ENCODE data around the gene DFFB. TPM values are rescaled to one million over a fixed set of nuclear protein-coding genes. Genes with fewer than 3 reads are reported as not detected.

The DFFB gene
- total RNA-seq, 4 donors from 2014 or later: 1.6 to 8.2 (median 3.2) TPM

- no peaks in the 10 kb centered on the region for H3K4me1 ChIP-seq
- no peak overlapping the region for H3K4me3 ChIP-seq
- H3K27me3 ChIP-seq: peaks cover 0 to 38% (median 0%) of the 10 kb centered on the region in 4 donors
- DNase-seq: no peak
- no peaks in the 10 kb centered on the region for H3K9me3 ChIP-seq
- no peaks in the 10 kb centered on the region for H3K36me3 ChIP-seq
- no peak overlapping the region for H3K27ac ChIP-seq
- WGBS, 2 donors: 74 to 79% methylated on average over 10 to 11 of the region's 15 CpGs
- intact Hi-C loops (cut with DNase I): loop anchor here (10.0 kb wide), 1 partner anchor 736 kb away; the partner anchor contains the start of gene AJAP1
- TF ChIP-seq, protein P1, sequence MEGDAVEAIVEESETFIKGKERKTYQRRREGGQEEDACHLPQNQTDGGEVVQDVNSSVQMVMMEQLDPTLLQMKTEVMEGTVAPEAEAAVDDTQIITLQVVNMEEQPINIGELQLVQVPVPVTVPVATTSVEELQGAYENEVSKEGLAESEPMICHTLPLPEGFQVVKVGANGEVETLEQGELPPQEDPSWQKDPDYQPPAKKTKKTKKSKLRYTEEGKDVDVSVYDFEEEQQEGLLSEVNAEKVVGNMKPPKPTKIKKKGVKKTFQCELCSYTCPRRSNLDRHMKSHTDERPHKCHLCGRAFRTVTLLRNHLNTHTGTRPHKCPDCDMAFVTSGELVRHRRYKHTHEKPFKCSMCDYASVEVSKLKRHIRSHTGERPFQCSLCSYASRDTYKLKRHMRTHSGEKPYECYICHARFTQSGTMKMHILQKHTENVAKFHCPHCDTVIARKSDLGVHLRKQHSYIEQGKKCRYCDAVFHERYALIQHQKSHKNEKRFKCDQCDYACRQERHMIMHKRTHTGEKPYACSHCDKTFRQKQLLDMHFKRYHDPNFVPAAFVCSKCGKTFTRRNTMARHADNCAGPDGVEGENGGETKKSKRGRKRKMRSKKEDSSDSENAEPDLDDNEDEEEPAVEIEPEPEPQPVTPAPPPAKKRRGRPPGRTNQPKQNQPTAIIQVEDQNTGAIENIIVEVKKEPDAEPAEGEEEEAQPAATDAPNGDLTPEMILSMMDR (IDR thresholded peaks at IDR 0.05): no peak
- TF ChIP-seq POLR2A (IDR thresholded peaks at IDR 0.05): no peak
These were observed 61.8 kb downstream of the DFFB start for GRCh38 chr1:3918966-3919611.

GRCh38 chr1:3919706-3920105 is 62.4 kb downstream of the DFFB start:
- Histone ChIP-seq H3K36me3 (no peaks in the 10 kb centered on the region), H3K9me3 (no peaks in the 10 kb centered on the region), H3K4me1 (no peaks in the 10 kb centered on the region), H3K27me3 (peaks cover 0 to 44% (median 0%) of the 10 kb centered on the region in 4 donors), H3K4me3 (no peak overlapping the region), H3K27ac (no peak overlapping the region)
- WGBS, 2 donors: 70 to 95% methylated on average over 3 of the region's 5 CpGs
- no peak for DNase-seq
- no peak for TF ChIP-seq POLR2A (IDR thresholded peaks at IDR 0.05)
- TF ChIP-seq, protein P1 (IDR thresholded peaks at IDR 0.05): no peak
- intact Hi-C loops (cut with DNase I): loop anchor here (10.0 kb wide), 1 partner anchor 735 kb away; the partner anchor contains the start of gene AJAP1

DNA sequence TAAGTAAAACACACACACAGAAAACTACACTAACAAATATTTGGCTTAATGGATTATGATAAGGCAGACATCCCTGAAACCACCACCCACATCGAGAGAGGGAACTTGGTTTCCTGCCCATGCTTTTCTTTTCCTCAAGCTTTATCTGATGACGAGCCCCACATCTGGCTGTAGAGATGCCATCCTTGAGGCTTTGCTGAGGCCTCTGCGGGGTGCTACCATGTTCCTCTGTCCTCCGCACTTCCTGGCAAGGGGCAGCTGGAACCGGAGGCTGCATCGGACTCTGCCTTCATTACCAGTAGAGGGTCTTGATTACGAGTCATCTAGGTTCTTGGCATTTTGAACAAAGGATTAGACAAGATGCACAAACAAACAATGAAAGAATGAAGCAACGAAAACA is 64.5 kb downstream of the DFFB start:
- no peak overlapping the region for H3K4me3 ChIP-seq
- DNase-seq: no peak
- TF ChIP-seq, protein P1 (IDR thresholded peaks at IDR 0.05): no peak
- TF ChIP-seq POLR2A (IDR thresholded peaks at IDR 0.05): no peak
- intact Hi-C loops (cut with DNase I): no loop called here
- H3K4me1 ChIP-seq: no peaks in the 10 kb centered on the region
- 64 to 66% methylated on average over 7 to 8 of the region's 8 CpGs for WGBS, 2 donors
- no peaks in the 10 kb centered on the region for H3K9me3 ChIP-seq
- H3K36me3 ChIP-seq: no peaks in the 10 kb centered on the region
- H3K27me3 ChIP-seq: peaks cover 0 to 52% (median 0%) of the 10 kb centered on the region in 4 donors
- no peak overlapping the region for H3K27ac ChIP-seq

- Histone ChIP-seq H3K36me3 (no peaks in the 10 kb centered on the region), H3K9me3 (no peaks in the 10 kb centered on the region), H3K4me3 (no peak overlapping the region), H3K4me1 (no peaks in the 10 kb centered on the region), H3K27me3 (peaks cover 0 to 52% (median 0%) of the 10 kb centered on the region in 4 donors), H3K27ac (no peak overlapping the region)
- intact Hi-C loops (cut with DNase I): no loop called here
- DNase-seq: no peak
- 69 to 70% methylated on average over 4 to 6 of the region's 6 CpGs for WGBS, 2 donors
- no peak for TF ChIP-seq POLR2A (IDR thresholded peaks at IDR 0.05)
- TF ChIP-seq, protein P1 (IDR thresholded peaks at IDR 0.05): no peak
These were observed 65.0 kb downstream of the DFFB start for GRCh38 chr1:3922201-3922725.

GRCh38 chr1:3922851-3923250 is 65.6 kb downstream of the DFFB start:
- no peak for DNase-seq
- Histone ChIP-seq H3K27me3 (peaks cover 0 to 50% (median 0%) of the 10 kb centered on the region in 4 donors), H3K4me3 (no peak overlapping the region), H3K9me3 (no peaks in the 10 kb centered on the region), H3K4me1 (no peaks in the 10 kb centered on the region), H3K36me3 (no peaks in the 10 kb centered on the region), H3K27ac (no peak overlapping the region)
- TF ChIP-seq, protein P1 (IDR thresholded peaks at IDR 0.05): no peak
- TF ChIP-seq POLR2A (IDR thresholded peaks at IDR 0.05): no peak
- WGBS, 2 donors: 57 to 59% methylated on average over 4 to 6 of the region's 6 CpGs
- intact Hi-C loops (cut with DNase I): no loop called here

Data from esophagus squamous epithelium (tissue), 5 donors.